ENCODE data around the gene SPEF1.
"Not testable (repeated sequence)": the region's sequence is repeated elsewhere in the genome, so short reads cannot be mapped to it uniquely, and the experiment has no call there.

The SPEF1 gene, protein sequence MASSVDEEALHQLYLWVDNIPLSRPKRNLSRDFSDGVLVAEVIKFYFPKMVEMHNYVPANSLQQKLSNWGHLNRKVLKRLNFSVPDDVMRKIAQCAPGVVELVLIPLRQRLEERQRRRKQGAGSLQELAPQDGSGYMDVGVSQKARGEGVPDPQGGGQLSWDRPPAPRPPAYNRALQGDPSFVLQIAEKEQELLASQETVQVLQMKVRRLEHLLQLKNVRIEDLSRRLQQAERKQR

DNA sequence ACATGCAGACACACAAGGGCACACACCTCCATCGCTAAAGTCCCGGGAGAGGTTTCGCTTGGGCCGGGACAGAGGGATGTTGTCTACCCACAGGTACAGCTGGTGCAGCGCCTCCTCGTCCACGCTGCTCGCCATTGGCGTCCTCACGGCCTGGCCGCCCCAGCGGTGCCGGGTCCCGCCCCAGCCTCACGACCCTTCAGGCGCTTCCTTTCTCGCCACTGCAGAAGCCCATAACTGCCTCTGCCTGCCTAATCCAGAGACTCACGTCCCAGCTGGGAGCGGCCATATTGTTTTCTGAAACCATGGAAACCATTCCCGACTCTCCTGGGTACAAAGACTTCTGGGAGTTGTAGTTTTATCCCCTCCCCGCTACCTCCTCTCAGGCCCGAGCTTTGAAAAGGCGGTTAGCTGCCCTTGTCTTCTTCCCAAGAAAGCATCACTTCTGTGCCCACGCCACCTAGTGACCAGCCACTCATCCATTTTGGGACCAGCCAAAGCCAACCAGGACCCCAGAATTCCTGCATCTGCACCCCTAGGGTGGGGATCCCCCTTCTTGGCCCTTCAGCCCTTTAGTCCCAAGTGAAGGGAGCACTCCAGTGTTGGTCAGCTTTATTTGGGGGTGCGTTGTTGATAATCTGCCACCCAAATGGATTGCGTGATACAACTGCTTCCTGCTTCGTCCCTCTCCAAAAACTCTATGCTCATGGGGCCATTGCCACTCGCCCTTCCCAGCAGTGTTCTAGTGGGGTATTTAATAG, at the start of gene SPEF1:
TSS of gene SPEF1 (minus strand) at position 296 of the 758 bp plus-strand sequence. CDS start at position 135, 161 bp downstream.
- DNase-seq (ENCODE audit: low read depth in 1 of 2, low spot score in 1 of 2): no peak

DNA sequence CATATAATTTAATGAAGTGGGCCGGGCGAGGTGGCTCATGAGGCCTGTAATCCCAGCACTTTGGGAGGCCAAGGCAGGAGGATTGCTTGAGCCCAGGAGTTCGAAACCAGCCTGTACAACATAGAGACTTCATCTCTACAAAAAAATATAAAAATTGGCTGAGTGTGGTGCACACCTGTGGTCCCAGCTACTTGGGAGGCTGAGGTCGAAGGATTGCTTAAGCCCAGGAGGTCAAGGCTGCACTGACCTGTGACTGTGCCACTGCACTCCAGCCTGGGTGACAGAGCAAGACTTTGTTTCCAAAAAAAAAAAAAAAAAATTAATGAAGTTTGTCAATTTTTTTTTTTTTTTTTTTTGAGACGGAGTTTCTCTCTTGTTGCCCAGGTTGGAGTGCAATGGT, 48.6 kb upstream of the SPEF1 start:
- not testable (repeated sequence) for DNase-seq (ENCODE audit: low read depth in 1 of 2, low spot score in 1 of 2)

DNA sequence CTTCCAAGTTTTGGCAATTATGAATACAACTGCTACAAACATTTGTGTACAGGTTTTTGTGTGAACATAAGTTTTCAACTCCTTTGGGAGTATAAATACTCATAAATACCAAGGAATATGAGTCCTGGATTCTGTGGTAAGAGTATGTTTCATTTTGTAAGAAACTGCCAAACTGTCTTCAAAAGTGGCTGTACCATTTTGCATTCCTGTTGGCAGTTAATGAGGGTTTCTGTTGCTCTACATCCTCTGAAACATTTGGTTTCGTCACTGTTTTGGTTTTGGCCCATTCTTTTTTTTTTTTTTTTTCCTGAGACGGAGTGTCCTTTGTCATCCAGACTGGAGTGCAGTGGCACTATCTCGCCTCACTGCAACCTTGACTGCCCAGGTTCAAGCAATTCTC, 47.5 kb upstream of the SPEF1 start:
- no peak for DNase-seq (ENCODE audit: low read depth in 1 of 2, low spot score in 1 of 2)

DNA sequence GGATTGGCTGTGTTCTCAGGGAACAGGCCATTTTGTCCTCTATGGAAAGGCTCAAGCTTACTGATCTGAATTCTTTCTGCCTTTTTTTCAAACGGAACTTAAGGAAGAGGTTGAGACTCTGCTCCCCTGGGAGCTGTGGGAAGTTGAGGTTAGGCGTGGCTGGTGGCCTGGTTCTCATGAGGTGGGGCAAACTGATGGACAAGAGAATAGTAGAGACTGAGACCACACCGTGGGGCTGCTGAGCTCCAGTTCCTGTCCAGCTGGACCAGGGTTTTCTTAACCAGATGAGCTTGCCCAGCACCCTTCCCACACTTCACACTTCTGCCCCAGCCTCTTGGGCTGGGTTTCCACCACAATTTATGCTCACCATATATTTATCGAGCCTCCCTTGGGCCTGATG, 45.2 kb upstream of the SPEF1 start:
- no peak for DNase-seq (ENCODE audit: low read depth in 1 of 2, low spot score in 1 of 2)

DNA sequence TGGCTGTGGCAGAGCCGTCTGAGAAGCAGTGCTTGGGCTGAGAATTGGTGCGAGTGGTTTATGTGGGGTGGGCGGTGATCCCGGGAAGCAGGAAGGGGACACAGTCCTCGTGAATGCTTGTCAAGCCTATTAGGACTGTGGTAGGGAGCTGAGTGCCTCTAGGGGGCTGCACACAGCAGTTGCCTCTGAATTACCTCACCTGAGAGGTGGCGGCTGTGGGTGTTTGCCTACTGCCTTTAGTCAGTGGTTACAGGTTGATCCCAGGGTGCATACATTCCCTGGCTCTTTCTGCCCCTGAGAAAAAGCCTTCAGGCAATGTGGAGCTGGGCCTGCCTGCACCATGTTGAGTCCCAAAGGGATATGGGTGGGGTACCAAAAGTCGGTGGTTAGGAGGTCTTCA, 44.3 kb upstream of the SPEF1 start:
- no peak for DNase-seq (ENCODE audit: low read depth in 1 of 2, low spot score in 1 of 2)

DNA sequence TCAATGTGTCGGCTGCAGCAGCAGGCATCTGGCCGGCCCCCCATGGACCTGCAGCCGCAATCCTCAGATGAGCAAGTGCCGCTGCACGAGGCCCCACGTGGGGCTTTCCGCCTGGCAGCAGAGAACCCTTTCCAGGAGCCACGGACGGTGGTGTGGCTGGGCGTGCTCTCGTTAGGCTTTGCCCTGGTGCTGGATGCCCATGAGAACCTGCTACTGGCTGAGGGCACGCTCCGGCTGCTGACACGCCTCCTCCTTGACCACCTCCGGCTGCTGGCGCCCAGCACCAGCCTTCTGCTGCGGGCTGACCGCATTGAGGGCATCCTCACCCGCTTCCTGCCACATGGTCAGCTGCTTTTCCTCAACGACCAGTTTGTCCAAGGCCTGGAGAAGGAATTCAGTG, 42.6 kb upstream of the SPEF1 start:
- DNase-seq (ENCODE audit: low read depth in 1 of 2, low spot score in 1 of 2): no peak

DNA sequence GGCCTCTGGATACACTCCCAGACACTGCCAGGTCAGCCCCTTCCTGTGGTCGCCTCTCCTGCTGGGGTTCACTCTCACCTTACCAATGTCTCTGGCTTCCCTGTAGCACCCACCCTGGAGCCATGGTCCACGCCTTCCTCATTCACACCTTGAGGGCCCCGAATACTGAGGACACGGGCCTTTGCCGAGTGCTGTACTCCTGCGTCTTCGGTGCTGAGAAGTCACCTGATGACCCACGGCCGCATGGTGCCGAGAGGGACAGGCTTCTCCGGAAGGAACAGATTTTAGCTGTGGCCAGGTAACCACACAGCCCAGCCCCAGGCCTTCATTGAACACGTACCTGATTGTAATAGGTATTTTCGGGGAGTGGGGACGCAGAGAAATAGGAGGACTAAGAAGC, 40.7 kb upstream of the SPEF1 start:
- no peak for DNase-seq (ENCODE audit: low read depth in 1 of 2, low spot score in 1 of 2)

DNA sequence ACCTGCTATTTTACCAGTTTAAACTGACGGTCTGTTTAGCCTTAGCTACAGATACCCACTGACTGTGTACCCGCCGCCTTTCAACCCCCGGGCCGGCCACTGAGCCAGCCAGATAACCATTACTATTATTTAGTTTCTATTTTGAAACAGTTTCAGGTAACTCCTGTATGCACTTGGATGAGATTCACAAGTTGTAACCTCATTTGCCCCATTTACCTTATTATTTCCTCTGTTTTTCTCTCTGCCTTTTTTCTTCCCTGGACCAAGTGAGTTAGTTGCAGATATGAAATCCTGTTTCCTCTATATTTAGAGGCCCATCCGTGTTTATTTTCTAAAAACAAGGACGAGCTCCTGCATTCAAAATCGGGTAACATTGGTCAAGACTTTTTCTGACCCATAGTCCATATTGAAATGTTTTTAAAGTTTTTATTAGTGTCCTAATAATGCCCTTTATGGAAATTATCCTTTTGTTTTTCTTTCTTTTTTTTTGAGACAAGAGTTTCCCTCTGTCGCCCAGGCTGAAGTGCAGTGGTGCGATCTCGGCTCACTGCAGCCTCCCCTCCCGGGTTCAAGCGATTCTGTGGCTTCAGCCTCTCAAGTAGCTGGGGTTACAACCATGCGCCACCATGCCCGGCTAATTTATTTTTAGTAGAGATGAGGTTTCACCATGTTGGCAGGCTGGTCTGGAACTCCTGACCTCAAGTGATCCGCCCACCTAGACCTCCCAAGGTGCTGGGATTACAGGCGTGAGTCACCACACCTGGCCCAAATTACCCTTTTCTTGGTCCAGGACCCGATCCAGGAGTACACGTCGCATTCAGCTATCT, 39.9 kb upstream of the SPEF1 start:
- DNase-seq (ENCODE audit: low read depth in 1 of 2, low spot score in 1 of 2): no peak

DNA sequence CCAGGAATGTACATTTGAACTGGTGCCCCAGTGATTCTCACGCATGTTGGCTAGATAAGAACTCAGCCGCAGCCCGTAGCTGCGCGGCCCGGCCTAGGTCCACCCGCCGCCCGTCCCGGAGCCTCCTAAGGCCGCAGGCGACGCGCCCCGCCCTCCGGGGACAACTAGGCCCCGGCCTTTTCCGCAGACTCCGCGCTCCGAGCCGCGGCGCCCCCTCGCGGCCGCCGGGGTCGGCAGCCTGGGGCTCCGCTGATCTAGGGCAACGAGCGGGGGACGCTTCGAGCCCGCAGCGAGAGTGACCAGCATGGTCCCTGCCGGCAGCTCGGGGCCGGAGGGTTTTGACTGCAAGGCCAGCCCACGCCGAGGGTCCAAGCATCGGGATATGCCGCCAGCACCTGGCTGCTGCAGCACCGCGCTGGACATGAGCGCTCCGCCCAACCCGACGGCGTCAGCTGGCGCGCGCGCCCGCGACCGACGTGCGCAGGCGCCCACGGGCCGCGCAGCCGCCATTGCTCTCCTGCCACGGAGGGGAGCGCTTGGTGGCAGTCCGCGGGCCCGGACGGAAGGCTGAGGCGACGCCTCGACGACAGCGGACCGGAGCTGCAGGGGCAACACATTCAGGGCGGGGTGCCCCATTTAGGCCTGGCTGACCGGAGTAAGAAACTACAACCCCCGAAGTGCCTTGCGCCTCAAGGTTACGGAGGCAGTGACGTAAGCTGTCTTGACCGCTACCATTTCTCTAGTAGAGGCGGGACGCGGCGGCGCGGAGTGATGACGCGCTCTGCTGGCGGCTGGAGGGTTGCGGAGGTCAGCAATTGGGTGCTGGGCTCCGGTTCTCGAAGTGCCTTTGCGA, 39.0 kb upstream of the SPEF1 start, which contains the start of gene AP5S1:
TSS of gene AP5S1 (plus strand) at position 500 of the 853 bp plus-strand sequence. CDS start 1,571 bp downstream, outside the sequence.
- DNase-seq (ENCODE audit: low read depth in 1 of 2, low spot score in 1 of 2): peak; percentile 80 to 84

DNA sequence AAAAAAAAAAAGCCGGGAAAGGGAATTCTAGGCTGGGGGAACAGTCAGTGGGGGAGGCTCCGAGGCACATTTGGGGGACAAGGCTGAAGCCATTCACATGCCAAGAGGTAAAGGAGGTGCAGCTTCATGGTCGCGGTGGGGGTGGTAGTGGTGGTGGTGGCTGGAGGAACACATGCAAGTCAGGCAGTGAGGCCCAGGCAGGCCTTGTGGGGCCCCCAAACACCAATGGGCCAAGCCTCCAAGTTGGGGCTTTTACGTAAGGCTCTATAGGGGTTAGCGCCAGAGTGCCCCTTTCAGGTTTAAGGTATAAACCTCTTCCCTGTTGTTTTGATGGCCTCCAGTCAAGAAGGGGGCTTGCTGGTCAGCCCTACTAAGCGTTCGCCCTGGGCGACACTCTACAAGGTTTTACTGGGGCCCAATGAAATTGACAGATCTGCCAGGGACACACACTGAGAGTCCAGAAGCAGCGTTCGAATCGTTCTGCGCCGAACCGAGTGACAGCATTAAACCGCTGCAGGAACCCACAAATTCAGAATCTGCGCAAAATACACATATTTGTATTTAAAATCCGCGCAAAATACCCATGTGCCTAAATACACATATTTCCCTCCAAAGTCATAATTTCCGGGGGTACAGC, 38.3 kb upstream of the SPEF1 start:
- no peak for DNase-seq (ENCODE audit: low read depth in 1 of 2, low spot score in 1 of 2)

DNA sequence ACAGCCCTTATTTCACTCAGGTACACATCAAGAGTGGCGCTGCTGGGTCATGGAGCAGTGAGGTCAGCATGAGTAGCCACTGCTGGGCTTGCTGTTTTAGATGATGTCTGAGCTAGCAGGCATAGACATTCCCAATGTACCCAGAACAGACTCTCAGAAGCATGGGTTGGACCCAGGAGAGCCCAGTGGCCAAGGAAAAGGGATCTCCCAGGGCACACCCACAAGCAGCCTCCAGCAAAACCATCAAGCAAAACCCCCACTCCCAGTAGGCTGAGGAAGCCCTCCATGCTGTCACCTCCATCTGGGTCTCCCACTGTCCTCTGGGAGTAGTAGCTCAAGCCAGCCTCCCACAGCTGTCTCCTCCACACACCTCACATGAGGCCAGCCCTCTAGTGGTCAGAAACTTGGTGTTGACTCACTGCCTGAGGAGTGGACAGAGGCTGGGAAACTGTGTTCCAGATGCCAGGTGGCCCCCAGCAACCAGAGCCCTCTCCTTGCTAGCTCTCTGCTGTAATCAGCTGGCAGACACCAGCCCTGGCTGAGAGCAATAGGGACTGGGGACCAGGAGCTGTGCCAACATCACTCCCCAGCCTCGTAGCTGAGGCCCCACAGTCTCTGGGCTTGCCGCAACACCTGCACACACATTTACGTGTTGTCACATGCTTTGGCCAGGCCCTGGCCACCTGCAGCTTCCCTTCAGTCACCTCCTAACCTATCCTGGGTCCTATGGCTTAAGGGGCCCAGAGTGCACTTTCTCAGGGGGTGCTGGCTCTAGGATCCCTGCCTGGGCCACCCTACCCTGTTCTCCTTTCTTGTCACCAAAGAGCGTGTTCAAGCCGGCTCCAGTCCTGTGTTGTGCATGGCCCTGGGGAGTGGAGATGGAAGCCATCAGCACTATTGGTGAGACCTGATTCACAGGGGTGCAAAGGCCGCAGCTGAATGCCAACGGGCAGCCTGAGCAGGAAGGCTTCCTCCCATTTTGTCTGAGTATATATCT, 37.2 kb upstream of the SPEF1 start:
- DNase-seq (ENCODE audit: low read depth in 1 of 2, low spot score in 1 of 2): no peak

DNA sequence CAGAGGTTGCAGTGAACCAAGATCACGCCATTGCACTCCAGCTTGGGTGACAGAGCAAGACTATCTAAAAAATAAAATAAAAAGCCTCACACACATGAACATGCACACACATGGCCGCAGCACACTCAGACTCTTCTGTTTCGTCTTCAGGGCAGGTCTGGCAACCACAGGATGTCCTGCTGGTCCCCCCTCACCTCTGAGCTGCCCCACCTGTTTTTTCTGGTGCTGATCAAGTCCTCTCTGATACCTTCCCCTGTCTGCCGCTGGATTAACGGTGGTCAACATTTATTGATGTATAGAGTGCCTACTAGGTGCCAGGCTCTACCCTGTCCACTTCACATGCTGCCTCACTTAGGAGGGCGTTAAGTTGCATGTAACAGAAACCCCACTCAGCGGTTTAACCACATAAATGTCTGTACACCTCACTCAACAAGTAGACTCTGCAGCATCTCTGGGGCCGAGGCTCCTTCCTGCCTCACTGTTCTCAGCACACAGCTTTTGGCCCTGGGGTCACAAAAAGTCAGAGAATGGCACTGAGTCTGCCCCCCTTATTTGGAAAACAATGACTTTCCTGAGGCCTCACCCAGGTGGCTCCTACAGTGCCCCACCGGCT, 34.6 kb upstream of the SPEF1 start:
- DNase-seq (ENCODE audit: low read depth in 1 of 2, low spot score in 1 of 2): no peak

DNA sequence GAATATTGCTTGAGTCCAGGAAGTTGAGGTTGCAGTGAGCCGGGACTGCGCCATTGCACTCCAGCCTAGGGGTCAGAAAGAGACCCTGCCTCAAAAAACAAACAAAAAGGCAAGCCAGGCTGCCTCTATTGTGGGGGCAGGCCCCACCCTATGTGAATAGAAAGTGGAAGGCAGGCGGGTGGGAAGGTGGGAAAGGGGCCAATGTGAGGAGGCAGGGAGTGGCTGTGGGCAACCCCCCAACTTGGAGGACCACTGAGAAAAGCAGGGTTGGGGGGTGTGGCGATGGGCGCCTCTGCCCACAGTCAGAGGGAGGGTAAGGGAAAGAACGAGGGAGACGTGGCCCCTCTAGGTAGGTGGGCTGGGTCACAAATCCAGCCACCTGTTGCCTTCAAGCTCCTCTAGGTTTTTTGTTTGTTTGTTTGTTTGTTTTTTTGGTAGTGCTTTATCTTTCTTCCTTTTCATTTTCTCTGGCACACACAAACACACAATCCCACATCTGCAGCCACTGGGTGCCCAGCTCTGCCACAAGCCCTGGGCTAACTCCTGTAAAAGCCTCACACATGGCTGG, 33.8 kb upstream of the SPEF1 start:
- DNase-seq (ENCODE audit: low read depth in 1 of 2, low spot score in 1 of 2): no peak

DNA sequence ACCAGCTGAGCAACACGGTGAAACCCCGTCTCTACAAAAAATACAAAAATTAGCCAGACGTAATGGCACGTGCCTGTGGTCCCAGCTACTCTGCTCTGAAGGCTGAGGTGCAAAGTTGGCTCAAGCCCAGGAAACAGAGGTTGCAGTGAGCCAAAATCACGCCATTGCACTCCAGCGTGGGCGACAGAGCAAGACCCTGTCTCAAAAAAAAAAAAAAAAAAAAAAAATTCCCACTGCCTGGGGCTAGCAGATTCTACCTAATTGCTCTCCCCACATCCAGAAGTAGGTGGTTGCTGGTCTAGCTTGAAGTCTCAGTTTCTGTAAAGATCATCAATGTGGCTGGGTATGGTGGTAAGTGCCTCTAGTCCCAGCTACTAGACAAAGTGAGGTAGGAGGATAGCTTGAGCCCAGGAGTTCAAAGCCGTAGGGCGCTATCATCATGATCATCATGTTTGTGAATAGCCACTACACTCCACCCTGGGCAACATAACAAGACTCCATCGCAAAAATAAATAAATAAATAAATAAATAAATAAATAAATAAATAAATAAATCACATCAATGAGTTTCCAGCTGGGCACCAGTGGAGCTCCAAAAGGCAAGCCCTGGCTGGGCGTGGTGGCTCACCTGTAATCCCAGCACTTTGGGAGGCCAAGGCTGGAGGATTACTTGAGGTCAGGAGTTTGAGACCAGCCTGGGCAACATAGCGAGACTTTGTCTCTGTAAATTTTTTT, 32.8 kb upstream of the SPEF1 start:
- no peak for DNase-seq (ENCODE audit: low read depth in 1 of 2, low spot score in 1 of 2)

DNA sequence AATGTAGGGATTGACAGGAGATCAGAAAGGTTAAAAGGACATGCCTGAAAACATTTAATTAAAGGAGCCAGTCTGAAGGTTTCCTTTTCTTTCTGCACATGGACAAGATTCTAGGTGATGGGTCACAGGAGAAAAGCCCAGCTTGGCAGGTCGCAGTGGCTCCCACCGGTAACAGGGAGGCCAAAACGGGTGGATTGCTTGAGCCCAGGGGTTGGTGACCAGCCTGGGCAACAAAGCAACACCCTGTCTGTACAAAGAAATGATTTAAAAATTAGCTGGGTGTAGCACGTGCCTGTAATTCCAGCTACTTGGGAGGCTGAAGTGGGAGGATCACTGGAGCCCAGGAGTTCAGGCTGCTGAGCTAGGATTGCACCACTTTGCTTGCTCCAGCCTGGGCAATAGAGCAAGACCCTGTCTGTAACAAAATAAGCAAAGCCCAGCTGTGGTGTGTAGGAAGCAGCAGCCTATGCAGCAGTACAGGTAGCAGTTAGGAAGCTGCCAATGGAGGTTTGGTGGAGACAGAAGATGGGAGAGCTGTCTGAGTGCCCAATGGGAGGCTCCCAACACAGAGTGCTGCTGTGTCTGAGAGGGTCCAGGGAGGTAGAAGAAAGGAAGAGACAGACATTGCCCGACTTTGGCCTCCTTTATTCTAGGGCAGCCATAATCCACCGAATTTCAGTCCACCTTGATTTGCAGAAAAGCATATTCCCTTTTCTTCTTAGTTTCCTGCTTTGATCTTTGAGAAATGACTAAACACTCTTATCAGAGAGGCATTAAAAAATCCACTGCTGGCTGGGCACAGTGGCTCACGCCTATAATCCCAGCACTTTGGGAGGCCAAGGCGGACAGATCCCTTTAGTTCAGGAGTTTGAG, 32.0 kb upstream of the SPEF1 start:
- no peak for DNase-seq (ENCODE audit: low read depth in 1 of 2, low spot score in 1 of 2)

DNA sequence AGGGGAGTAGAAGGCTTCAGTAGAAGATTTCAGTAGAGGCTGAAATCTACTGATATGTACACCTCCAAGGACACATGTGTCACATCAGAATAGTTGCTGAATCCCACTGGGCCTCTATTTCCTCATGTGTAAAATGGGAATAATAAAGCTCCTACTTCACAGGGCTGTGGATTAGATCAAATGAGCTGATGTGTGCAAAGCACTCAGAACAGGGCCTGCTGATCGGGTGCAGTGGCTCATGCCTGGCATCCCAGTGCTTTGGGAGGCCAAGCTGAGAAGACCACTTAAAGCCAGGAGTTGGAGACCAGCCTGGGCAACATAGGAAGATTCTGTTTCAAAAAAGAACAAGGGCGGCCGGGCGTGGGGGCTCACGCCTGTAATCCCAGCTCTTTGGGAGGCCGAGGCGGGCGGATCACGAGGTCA, 31.0 kb upstream of the SPEF1 start:
- no peak for DNase-seq (ENCODE audit: low read depth in 1 of 2, low spot score in 1 of 2)

Data from stimulated activated CD4-positive, alpha-beta T cell treated with anti-CD3 and anti-CD28 coated beads, Interleukin-15, amount 100 ng/mL, for 1 hour (primary cell).